NCI-H345 (cell line): ENCODE results near the gene TNPO3.
"Not testable (repeated sequence)": the region's sequence is repeated elsewhere in the genome, so short reads cannot be mapped to it uniquely, and the experiment has no call there.

Experiments used
- DNase-seq: peaks from one replicate; lab custom pipeline; 2025; lab: John Stamatoyannopoulos, UW

The TNPO3 gene

GRCh38 chr7:129069021-129069420 lies 14.1 kb upstream of the TNPO3 start:
- DNase-seq: no peak

GRCh38 chr7:129067943-129068548 lies 13.1 kb upstream of the TNPO3 start:
- no peak for DNase-seq

GRCh38 chr7:129067132-129067561 lies 12.2 kb upstream of the TNPO3 start:
- DNase-seq: not testable (repeated sequence)

GRCh38 chr7:129066290-129067131 lies 11.6 kb upstream of the TNPO3 start:
- DNase-seq: no peak

DNA sequence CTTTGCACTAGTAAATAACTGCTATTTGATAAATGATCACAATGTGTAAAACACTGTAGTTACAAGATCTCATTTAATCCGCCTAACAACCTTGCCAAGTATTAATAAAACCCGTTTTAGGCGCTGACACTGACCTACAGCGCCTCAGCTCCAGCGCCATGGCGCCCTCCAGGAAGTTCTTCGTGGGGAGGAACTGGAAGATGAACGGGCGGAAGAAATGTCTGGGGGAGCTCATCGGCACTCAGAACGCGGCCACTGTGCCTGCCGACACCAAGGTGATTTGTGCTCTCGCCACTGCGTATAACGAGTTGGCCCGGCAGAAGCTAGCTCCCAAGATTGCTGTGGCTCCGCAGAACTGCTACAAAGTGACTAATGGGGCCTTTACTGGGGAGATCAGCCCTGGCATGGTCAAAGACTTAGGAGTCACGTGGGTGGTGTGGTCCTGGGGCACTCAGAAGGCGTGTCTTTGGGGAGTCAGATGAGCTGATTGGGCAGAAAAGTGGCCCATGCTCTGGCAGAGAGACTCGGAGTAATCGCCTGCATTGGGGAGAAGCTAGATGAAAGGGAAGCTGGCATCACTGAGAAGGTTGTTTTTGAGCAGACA lies 1.1 kb upstream of the TNPO3 start:
- DNase-seq: no peak

DNA sequence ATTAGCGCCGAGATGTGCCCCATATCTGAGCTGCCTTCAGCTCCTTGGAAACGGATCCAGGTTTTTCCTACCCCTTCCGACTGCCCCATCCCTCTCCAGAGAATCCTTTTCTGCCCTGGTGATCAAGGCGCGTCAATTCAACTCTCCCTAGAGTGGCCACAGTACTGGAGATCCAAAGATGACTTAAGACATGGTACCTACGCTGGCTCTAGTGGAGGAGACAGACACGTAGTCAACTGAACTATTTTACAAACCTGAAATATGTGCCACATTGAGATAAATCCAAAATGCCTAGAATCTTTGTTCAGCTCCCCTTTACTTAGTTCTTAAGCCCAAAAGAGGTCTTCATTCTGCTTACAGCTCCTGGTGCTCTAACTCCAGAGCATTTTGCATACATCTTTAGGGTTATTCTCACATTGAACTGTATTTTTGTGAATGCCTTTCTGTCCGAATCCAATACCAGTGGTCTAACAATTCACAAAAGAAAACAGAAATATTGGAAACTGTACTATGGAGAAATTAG lies 444 bp upstream of the TNPO3 start:
- no peak for DNase-seq

GRCh38 chr7:129053938-129054437 lies 923 bp downstream of the TNPO3 start:
- DNase-seq: peak; percentile 27

GRCh38 chr7:129052441-129052840 lies 2.5 kb downstream of the TNPO3 start:
- no peak for DNase-seq

- DNase-seq: not testable (repeated sequence)
Observed at GRCh38 chr7:129051459-129051858, 3.5 kb downstream of the TNPO3 start.

- DNase-seq: no peak
Observed at GRCh38 chr7:129047761-129048160, 7.2 kb downstream of the TNPO3 start.

DNA sequence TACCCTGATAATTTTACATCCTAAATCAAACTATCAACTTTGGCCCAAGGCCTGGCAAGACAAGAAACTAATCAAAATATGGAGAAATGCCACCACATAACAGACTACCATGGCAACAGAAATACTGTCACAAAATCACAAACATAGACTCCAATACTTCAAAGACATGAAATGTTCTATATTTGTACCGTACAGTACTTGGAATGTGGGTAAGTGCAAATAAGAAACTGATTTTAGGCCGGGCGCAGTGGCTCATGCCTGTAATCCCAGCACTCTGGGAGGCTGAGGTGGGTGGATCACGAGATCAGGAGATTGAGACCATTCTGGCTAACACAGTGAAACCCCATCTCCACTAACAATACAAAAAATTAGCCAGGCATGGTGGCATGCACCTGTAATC lies 9.2 kb downstream of the TNPO3 start:
- DNase-seq: no peak

GRCh38 chr7:129043012-129043411 lies 11.9 kb downstream of the TNPO3 start:
- DNase-seq: no peak

DNA sequence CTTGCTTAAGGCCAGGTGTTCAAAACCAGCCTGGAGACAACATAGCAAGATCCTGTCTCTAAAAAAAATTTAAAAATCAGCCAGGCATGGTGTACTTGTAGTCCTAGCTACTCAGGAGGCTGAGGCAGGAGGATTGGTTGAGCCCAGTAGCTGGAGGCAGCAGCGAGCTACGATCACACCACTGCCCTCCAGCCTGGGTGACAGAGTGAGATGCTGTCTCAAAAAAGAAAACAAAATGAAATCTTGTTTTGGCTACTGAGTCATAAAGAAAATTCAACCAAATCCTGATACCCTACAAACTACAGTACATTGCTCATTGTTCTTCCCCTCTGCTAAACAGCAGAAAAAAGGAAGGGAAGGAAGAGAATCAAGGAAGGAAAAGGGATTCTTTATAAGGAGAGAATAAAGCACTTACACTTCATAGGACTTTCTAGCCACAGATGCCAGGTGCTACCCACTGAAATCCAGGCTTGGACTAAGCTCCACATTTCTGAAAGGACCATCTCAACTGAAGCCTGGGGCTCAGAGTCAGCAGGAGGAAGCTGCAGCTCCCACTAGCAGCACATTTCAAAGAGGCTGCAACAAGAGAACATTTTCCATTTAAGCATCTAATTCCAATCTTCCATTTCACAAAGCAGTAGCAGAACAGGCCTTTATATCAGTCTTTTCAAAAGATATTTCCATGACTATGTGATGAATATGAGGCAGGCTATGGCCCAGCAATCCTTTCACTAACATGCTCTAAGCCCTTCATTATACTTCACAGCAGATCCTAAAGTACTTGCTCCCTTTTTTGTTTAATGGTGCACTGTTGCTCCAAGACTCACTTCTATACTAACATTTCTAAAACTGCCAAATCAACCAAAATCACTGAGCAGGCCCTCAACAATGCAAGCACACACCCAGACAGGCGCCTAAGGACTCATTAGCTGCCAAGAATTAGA lies 13.5 kb downstream of the TNPO3 start:
- no peak for DNase-seq

DNA sequence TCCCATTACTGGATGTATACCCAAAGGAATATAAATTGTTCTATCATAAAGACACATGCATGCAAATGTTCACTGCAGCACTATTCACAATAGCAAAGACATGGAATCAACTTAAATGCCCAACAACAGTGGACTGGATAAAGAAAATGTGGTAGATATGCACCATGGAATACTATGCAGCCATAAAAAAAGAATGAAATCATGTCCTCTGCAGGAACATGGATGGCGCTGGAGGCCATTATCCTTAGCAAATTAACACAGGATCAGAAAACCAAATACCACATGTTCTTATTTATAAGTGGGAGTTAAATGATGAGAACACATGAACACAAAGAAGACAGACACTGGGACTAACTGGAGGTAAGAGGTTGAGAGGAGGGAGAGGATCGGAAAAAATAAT lies 16.4 kb downstream of the TNPO3 start:
- not testable (repeated sequence) for DNase-seq

- DNase-seq: no peak
Observed at GRCh38 chr7:129037585-129037984, 17.3 kb downstream of the TNPO3 start.

DNA sequence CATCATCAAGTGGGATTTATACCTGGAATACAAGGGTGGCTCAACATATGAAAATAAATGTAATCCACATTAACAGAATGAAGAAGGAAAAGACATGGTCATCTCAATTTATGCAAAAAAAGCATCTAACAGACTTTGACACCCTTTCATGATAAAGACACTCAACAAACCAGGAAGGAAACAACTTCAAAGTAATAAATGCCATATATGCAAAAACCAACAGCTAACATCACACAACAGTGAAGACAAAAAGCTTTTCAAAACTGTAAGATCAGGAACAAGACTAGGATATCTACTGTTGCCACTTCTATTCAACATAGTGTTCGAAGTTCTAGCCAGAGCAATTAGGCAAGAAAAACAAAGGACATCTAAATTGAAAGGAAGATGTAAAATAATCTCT lies 22.9 kb downstream of the TNPO3 start:
- no peak for DNase-seq

- DNase-seq: no peak
Observed at GRCh38 chr7:129030440-129030839, 24.5 kb downstream of the TNPO3 start.

DNA sequence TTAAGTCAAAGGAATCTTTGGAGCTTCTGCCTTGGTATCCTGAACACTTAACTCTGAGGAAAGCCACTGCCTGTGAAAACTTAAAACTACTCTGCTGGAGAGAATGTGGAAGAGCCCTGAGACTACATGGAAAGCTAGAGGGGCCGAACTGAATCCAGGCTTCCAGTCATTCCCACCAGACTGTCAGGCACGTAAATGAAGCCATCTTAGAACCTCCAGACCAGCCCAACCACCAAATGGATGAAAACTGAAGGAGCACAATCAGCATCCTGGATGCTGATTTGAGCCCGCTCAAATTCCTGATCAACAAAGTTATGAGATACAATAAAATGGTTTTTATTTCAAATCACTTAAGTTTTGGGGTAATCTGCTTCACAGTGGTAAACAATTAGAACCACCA lies 30.8 kb downstream of the TNPO3 start:
- DNase-seq: no peak

DNA sequence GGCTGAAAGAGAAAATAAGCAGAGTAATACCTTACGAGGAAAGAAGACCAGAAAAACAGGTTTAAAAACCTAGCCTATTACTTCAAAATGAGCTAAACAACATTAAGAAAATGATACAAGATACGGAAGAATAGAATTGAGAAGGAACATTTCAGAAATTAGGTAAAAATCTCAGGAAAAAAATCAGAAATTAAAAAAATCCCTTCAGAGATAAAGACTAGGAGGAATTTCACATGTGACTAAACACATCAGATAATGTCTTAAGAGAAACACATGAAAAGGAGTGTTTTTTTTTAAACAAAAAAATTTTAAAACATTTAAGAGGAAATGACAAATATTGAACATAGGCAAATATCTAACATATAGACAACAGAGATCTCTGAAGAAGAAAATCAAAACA lies 33.3 kb downstream of the TNPO3 start:
- no peak for DNase-seq

DNA sequence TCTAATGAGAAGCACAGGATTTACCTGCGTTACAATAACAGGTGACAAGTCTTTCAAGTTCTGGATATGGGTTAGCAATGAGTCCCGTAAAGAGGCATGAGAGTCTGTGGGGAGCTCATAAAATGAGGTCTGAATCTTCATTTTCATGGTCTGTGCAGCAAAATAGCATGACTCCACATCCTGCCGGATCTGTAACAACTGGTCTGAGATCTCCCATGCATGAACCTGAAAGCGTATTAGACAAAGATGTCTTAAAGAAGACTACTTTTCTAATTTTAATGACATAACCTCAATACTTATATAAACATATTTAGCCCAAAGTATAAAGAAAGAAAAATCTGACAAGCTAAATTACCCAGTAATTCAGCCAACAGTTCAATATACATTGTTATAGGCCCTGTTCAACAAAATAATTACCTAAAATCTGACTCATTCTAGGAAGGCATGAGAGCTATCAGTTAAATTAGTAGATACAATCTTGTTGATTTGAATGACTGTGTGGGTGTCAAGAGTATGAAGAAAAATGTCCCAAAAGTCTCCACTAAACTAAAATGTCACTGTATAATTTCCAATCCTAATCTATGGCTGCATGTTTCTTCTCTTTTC lies 36.9 kb downstream of the TNPO3 start:
- no peak for DNase-seq

GRCh38 chr7:129017264-129017663 lies 37.6 kb downstream of the TNPO3 start:
- DNase-seq: no peak
